GM12878 (cell line): ENCODE measurements around the gene PITPNC1. TPM values are rescaled to one million over a fixed set of nuclear protein-coding genes. Genes with fewer than 3 reads are reported as not detected.

Source experiments
- ASH2L ChIP-seq: fragments of 300-600, 200-600 bp; sonication (generic); IDR thresholded peaks from 2 replicates; pipeline ENCODE4 v1.6.1; 2017; ENCODE audit warnings: low read depth, mild to moderate bottlenecking, borderline replicate concordance
- BMI1 ChIP-seq: fragments of 450-650 bp; IDR thresholded peaks from 2 replicates; pipeline ENCODE4 v1.6.1; 2016; ENCODE audit warnings: mild to moderate bottlenecking, moderate library complexity, borderline replicate concordance
- CBX3 ChIP-seq: fragments of 200-600 bp; sonication (generic); IDR thresholded peaks from 2 replicates; pipeline ENCODE4 v1.6.1; 2016; ENCODE audit warnings: low read depth, borderline replicate concordance
- CTCF ChIP-seq, 3 experiments: IDR thresholded peaks in 2 of 3; conservative IDR thresholded peaks in 1 of 3; 2 replicates each; pipeline ENCODE4 v1.5.1; 2011; ENCODE audit warnings: low read depth in 3 of 3, low read length in 3 of 3, mild to moderate bottlenecking in 3 of 3, control low read depth in 2 of 3, moderate library complexity in 2 of 3, inconsistent platforms in 1 of 3, mixed read lengths in 1 of 3; ENCODE audit not compliant: control insufficient read depth in 2 of 3, insufficient read depth in 1 of 3; ENCODE audit errors: extremely low read depth in 1 of 3
- E2F8 ChIP-seq: fragments of 450-650 bp; IDR thresholded peaks from 2 replicates; pipeline ENCODE4 v1.6.1; 2018; ENCODE audit warnings: mild to moderate bottlenecking, low read depth, moderate library complexity; ENCODE audit not compliant: partially characterized antibody
- ETV6 ChIP-seq, 2 experiments: fragments of 450-650 bp in 1 of 2; IDR thresholded peaks in 1 of 2; conservative IDR thresholded peaks in 1 of 2; 2 replicates each; pipeline ENCODE4 v1.6.1; 2014; ENCODE audit warnings: antibody characterized with exemption in 1 of 2, borderline replicate concordance in 1 of 2, low read depth in 1 of 2, mild to moderate bottlenecking in 1 of 2, moderate library complexity in 1 of 2
- JUND ChIP-seq: IDR thresholded peaks from 2 replicates; pipeline ENCODE4 v1.6.1; 2012; ENCODE audit warnings: low read depth, mild to moderate bottlenecking, low read length, improper control_type of control experiment, moderate library complexity
- PBX3 ChIP-seq: IDR thresholded peaks from 2 replicates; pipeline ENCODE4 v1.6.1; 2011; ENCODE audit warnings: mild to moderate bottlenecking, low read depth, low read length, moderate library complexity; ENCODE audit not compliant: insufficient replicate concordance
- REST ChIP-seq: IDR thresholded peaks from 2 replicates; pipeline ENCODE4 v1.6.1; 2012; ENCODE audit warnings: mild to moderate bottlenecking, low read depth, low read length
- RUNX3 ChIP-seq: IDR thresholded peaks from 2 replicates; pipeline ENCODE4 v1.6.1; 2012; ENCODE audit warnings: low read length, inconsistent platforms
- SMAD5 ChIP-seq: IDR thresholded peaks from 2 replicates; pipeline ENCODE4 v1.6.1; 2016; ENCODE audit warnings: antibody characterized with exemption, low read depth
- SREBF1 ChIP-seq: IDR thresholded peaks from 2 replicates; pipeline ENCODE4 v1.6.1; 2012; ENCODE audit warnings: mild to moderate bottlenecking, low read length
- STAT3 ChIP-seq: IDR thresholded peaks from 2 replicates; pipeline ENCODE4 v1.6.1; 2011; ENCODE audit warnings: low read depth, low read length, improper control_type of control experiment
- ZNF592 ChIP-seq: fragments of 450-650 bp; IDR thresholded peaks from 2 replicates; pipeline ENCODE4 v1.6.1; 2017; ENCODE audit warnings: mild to moderate bottlenecking, moderate library complexity
- ZZZ3 ChIP-seq: IDR thresholded peaks from 2 replicates; pipeline ENCODE4 v1.6.1; 2011; ENCODE audit warnings: low read depth; ENCODE audit not compliant: control insufficient read depth, insufficient read length
- polyA plus RNA-seq, 11 experiments: library from polyadenylated mRNA; depleted of rRNA in 4 of 11; unstranded in 6 of 11; stranded (reverse) in 5 of 11; fragments of >200 nt; fragmentation: Nextera tagmentation in 4 of 11; fragmentation: Illumina TruSeq in 1 of 11; extraction: Ambion mirVana in 4 of 11; extraction: Trizol in 1 of 11; gene quantifications; 1 replicate in 1 of 11; 2 replicates in 10 of 11; pipeline versions ENCODE4 v1.2.1 to v1.2.3, GENCODE V29; 2011 to 2016; ENCODE audit warnings: inconsistent platforms in 2 of 11, missing spikeins in 2 of 11, low read depth in 1 of 11
- total RNA-seq, 4 experiments: library from RNA; depleted of rRNA in 3 of 4; stranded (reverse); fragments of >200 nt in 3 of 4; fragmentation: Illumina TruSeq in 1 of 4; extraction: Trizol in 1 of 4; gene quantifications; 2 replicates each; pipeline versions ENCODE4 v1.2.1 to v1.2.3, GENCODE V29; 2013 to 2021

The PITPNC1 gene
- total and polyA plus RNA-seq, 10 of the 15 experiments (the other 5 are each of a cell fraction or from before 2014, with no cell fraction given), result 12.2 to 62.4 (median 47.3) TPM

- TF ChIP-seq PBX3, result no peak
- TF ChIP-seq E2F8, result no peak
- no peak for TF ChIP-seq ETV6 (conservative IDR thresholded peaks at IDR 0.05 in 1 of 2, IDR thresholded peaks at IDR 0.05 in 1 of 2; ENCODE audit: borderline replicate concordance in 1 of 2, low read depth in 1 of 2)
- no peak for TF ChIP-seq BMI1
- TF ChIP-seq ZNF592, result no peak
- TF ChIP-seq REST, result no peak
- TF ChIP-seq JUND, result no peak
- TF ChIP-seq SREBF1, result no peak
- no peak for TF ChIP-seq SMAD5
- no peak for TF ChIP-seq ASH2L
- TF ChIP-seq RUNX3, result no peak; the same call in 1 of the 2 replicates
- no peak for TF ChIP-seq ZZZ3
- peak; percentile 45 to 70 (median 48) for TF ChIP-seq CTCF (IDR thresholded peaks at IDR 0.05 in 2 of 3, conservative IDR thresholded peaks at IDR 0.05 in 1 of 3; ENCODE audit: control insufficient read depth in 2 of 3, extremely low read depth in 1 of 3, insufficient read depth in 1 of 3, low read depth in 3 of 3, low read length in 3 of 3)
- TF ChIP-seq CBX3, result no peak
- TF ChIP-seq STAT3, result no peak
These were observed 251.5 kb downstream of the PITPNC1 start (continued) for GRCh38 chr17:67628580-67629013.
